ENCODE data around the gene TFIP11.

The TFIP11 gene

DNA sequence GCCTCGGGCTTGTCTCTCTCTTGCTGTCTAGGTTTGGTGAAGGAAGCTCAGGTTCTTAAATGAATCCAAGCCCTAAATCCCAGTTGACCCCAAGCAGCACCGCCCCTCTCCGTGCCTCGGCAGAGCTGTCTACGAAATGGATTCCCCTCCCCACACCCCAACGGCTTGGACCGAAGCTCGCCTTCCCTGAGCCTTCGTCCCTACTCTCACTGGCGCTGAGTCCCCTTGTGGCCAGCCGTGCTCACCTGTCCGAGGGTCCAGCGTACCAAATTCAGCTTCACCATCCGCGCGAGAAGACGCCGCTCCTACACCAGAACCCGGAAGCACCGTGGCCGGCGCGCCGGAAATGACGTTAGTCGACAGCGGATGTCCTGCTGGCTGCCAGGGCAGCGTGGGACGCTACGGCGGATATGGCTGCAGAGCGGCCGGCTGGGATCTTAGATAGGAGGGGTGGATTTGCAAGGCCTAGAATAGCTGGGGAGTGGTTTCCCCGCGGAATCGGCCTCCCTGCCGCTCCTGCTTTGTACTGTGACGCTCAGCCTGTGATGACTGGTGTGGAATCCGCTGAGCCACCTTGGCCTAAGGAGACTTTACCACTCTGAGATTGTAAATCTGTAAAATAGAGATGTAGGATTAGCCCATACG lies at the start of gene TFIP11:
Gene TFIP11, minus strand, starts transcription at position 325 of the 645 bp plus-strand sequence. CDS start 2,201 bp downstream, outside the sequence.
- DNase-seq (ENCODE audit: low read depth): peak; percentile 84

DNA sequence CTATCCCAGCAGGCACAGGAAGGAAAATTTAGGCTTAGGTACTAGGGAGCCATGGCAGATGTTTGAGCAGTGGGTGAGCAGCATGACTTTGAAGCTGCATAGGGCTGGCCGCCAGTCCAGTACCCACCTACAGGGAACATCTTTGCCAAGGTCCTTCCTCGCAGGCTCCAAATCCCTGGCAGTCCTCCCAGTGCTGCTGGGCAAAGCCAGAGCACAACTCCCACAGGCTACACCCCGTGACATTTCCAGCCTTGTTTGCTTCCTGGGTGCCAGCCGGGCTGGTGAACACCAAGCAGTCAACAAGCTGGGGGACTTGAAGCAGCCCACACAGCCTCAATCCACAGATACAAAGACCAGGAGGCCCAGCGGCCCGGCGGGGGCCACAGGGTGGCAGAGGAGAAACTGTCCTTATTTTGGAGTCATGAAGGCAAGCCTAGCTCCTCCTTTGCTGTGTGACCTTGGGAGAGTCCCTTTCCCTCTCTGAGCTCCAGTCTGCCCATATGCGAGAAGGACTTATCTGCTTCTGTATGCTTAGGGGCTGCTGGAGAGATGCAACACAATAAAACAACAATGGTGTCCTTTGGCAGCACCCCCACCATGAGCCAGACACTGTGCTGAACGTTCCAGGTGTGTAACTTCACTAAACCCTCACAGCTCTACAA lies 49.6 kb upstream of the TFIP11 start:
- no peak for DNase-seq (ENCODE audit: low read depth)

DNA sequence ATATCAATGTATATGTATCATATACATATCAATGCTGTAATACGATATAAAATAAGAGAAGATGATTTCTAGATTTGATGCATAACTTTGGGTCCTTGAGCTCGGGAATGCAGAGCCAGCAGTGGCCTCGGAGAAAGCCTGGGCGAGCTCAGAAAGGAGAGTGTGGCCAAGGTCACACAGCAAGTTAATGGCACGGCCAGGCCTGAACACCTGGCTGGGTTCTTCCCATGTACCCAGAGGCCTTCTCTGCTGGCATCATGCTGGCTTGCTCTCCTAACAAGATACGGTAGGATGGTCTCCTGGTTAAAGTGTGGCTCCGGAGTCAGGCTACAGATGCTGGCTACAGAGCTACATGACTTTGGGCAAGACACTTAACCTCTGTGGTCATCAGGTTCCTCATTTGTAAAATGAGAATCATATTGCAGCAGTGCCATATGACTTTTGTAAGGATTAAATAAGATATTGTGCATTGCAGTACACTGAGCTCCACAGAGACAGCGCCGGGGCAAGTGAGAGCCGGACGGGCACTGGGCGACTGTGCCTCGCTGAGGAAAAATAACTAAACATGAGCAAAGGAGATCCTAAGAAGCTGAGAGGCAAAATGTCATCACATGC lies 47.8 kb upstream of the TFIP11 start:
- DNase-seq (ENCODE audit: low read depth): no peak

DNA sequence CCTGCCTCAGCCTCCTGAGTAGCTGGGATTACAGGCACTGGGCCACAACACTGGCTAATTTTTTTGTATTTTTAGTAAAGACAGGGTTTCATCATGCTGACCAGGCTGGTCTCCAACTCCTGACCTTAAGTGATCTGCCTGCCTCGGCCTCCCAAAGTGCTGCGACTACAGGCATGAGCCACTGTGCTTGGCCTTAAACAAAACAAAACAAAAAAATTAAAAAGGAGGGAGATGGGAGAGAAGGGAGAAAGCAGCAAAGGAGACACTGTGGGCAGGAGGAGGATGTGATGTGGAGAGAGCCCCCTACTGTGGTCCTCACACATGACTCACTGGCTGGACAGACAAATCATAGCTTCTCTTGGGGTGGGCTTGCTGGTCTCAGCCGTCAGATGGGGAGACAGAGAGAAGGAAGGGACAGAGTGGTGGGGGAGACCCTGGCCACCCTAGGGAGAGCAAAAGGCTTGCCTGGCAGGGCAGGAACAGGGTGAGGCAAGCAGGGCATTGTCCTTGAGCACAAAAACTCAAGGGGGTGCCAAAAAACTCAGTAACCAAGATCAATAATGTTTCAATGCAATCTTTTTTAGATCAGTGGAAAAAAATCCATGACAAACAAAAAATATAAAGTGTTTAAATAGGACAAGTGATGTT lies 46.1 kb upstream of the TFIP11 start:
- no peak for DNase-seq (ENCODE audit: low read depth)

DNA sequence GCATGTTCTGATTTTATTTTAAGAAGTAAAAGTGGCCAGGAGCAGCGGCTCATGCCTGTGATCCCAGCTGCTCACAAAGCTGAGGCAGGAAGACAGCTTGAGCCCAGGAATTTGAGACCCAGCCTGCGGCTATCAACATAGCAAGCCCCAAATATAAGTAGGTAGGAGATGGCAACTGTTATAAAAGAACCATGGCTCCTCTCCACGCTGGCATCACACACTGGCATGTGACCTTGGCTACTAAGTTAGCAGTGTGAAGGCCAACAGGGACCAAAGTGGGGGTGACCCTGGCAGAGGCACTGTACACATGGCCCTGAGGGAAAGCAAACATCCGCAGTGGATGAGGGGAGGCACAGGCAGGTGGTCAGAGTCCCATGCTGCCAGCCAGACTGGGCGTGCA lies 44.6 kb upstream of the TFIP11 start:
- DNase-seq (ENCODE audit: low read depth): no peak

DNA sequence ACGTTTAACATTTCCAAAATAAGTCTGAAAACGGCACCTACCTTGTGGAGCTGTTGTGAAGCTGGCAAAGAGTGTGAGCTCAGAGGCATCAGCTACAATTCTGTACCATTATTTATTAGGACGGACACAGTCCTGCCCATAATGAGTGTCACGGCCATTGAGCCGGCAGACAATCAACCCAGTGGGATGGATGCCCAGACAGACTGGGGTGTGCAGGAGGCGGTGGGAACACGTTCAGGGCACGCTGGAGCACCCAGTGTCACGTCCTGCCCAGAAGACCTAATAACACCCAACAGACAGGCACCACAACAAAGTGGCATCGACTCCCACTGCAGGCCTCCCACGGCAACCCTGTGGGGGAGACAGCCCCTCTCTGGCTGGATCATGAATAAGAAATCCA lies 43.2 kb upstream of the TFIP11 start:
- no peak for DNase-seq (ENCODE audit: low read depth)

DNA sequence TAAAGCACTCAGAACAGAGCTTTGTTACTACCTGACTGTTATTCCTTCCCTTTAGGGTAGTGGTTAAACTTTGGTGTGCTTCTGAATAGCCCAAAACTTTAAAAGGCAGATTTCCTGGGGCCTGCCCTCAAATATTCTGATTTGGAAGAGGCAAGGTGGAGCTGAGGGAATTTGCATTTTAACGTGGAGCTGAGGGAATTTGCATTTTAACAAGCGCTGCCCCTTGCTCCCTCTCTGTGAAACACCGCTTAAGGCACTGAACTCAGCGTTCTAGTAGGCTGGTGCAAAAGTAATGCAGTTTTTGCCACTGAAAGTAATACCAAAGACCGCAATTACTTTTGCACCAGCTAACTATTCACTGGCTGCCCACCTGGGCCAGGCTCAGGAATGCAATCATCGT lies 42.7 kb upstream of the TFIP11 start:
- no peak for DNase-seq (ENCODE audit: low read depth)

DNA sequence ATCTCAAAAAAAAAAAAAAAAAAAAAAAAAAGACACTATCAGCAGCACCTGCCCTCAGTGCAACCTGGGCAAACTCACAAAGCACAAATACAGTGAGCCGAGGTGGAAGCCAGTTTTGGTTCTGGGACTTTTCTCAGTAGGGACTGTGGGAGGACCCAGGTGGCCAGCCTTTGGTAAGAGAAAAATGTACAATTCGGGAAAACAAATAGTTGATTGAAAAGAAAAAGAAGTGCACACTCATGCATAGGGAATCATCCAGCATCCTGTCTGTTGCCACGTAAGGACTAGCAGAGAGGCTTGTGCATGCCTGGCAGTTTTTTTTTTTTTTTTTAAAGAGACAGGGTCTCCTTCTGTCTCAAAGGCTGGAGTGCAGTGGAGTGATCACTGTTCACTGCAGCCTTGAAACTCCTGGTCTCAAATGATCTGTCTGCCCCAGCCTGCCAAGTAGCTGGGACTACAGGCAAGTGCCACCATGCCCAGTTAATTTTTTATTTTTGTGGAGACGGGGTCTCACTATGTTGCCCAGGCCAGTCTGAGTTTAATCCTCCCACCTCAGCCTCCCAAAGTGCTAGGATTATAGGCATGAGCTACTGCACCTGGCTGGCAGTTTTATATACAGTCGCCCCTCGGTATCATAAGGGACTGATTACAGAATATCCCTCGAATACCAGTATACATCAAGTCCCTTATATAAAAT lies 40.9 kb upstream of the TFIP11 start:
- DNase-seq (ENCODE audit: low read depth): no peak

DNA sequence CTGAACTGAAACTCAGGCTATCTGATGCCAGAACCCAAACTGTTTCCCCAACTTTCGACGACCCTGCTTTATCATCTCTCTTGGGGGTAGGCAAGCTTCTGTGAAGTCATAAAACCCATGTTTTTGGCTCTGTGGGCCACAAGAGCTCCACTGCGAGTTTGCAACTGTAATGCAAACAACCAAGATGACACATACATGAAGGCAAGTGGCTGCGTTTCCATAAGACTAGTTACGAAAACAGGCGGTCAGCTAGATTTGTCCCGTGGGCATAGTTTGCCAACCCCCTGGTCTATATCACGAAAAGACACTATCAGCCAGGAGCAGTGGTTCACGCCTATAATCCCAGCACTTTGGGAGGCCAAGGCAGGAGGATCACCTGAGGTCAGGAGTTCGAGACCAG lies 40.2 kb upstream of the TFIP11 start:
- DNase-seq (ENCODE audit: low read depth): no peak

DNA sequence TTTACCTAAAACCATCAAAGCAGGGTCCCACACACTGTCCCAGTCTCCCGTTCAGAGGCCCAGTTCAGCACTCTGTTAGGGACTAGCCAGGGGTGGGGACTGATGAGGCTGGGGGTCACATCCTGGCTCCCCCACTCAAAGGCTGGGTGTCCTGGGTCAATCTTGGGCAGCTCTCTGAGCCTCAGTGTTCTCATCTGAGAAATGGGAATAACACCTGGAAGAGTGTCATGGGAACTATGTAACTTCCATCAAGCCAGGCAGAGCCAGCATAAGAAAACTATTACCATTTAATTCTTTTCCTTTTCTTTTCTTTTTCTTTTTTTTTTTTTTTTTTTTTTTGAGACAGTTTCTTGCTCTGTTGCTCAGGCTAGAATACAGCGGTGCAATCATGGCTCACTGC lies 39.3 kb upstream of the TFIP11 start:
- no peak for DNase-seq (ENCODE audit: low read depth)

DNA sequence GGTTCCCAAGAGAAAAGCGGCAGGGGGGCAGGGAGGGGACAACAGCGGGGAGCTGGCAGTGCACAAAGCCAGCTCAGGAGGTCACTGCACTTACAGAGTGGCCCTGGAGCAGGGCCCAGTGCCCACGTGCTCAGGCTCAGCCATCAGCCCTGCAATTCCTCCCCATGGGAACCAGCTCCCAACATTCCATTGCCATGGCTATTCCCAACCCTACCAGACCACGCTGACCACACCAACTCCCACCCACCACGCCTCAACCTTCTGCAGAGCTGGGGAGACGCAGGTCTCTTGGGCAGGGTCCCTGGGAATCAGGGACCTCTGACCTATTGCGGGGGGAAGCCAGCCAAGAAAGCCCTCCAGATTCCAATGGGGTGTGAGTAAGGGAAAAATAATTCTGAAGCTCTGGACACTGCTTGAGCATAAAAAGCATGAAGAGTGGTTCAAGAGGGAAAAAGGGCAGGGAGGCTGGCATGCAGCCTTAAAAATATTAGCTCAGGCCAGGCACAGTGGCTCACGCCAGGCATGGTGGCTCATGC lies 38.3 kb upstream of the TFIP11 start:
- no peak for DNase-seq (ENCODE audit: low read depth)

DNA sequence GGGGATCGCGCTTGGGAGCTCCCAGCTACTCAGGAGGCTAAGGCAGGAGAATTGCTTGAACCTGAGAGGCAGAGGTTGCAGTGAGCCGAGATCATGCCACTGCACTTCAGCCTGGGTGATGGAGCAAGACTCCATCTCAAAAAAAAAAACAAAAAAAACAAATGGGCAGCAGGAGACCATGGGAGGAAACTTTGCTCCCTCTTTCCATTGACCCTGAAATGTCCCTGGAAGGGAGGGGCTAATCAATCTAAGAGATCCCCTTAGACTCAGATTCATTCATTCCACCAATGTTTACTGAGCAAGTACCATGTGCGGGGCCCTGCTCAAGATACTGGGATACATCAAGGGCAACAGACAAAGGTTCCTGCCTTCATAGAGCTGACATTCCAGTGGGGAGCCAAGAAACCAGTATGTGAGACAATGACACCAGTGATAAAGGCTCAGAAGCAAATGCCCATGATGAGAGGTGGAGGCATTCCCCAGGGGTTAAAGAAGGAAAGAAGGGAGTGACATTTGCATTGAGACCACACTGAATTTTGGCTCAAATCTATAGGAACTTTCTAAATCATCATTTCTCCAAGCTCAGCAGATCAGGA lies 37.7 kb upstream of the TFIP11 start:
- no peak for DNase-seq (ENCODE audit: low read depth)

DNA sequence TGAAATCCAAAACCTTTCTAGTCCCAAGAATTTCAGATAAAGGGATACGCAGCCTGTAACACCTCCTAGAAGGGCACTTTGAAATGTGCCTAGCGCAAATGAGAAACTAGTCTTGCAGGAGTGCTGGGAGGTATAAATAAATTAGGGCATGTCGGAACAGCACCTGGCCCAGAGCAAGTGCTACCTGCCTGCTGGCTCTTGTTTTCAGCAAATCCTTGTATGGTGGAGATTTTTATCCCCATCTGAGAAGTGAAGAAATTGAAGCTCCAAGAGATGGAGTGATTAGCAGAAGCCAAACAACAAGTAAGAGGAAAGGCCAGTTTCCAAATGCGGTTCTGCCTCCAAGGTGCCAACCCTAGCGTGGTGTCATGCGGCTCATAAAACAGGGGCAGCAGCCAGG lies 36.7 kb upstream of the TFIP11 start:
- no peak for DNase-seq (ENCODE audit: low read depth)

DNA sequence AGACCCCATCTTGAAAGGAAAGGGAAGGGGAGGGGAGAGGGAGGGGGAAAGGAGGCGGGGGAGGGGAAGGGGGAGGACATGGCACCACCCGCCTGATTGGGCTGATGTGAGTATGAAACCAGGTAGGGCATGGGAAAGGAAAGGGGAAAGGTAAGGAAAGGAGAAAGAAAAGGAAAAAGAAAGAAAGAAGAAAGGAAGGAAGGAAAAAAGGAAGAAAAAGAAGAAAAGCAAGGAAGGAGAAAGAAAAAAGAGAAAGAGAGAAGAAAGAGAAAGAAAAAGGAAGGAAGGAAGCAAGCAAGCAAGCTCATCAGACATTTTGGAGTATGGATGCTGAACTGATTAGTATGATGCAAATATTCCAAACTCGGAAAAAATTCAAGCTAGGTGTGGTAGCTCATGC lies 36.0 kb upstream of the TFIP11 start:
- DNase-seq (ENCODE audit: low read depth): no peak

DNA sequence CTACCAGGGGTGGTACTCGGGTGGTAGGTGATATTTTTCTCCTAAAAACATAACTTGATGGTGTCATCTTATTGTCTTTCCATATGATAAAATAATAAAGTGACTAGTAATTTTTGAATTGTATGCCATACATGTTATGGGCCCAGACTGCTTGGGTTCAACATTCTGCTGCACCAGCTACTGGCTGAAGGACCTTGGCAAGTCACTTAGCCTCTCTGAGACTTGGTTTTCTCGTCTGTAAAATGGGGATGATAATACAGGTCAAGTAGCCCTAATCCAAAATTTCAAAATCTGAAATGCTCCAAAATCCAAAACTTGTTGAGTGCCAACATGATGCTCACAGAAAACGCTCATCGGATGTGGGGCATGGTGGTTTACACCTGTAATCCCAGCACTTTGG lies 35.6 kb upstream of the TFIP11 start:
- no peak for DNase-seq (ENCODE audit: low read depth)

DNA sequence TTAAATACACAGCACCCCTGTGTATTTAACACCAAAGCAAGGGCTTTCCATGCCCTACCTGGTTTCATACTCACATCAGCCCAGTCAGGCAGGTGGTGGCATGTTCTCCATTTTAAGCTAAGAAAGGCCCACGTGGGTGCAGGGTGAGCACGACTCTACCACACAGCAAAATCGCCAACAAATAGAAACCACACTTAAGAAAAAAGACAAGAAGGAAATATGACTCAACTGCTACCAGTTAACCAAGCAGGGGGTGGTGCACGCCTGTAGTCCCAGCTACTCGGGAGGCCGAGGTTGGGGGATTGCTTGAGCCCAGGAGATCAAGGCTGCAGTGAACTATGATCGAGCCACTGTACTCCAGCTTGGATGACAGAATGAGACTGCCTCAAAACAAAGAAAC lies 35.2 kb upstream of the TFIP11 start:
- no peak for DNase-seq (ENCODE audit: low read depth)

DNA sequence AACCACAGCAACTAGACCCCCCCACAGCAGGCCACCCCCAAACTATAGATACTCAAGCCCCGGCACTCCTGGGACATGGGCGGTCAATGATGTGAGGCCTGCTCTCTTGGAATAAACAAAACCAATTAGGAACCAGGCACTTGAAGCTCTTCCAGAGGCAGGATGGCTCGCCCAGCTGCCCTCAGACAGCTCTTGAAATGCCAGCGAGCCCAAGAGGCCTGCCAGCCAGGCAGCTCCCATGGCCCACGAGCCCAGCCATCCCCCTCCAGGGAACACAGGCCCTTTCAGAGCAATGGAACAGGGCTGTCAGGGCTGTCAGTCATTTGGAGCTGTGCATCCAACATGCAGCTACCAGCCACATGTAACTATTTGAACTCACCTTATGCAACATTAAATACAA lies 34.0 kb upstream of the TFIP11 start:
- no peak for DNase-seq (ENCODE audit: low read depth)

DNA sequence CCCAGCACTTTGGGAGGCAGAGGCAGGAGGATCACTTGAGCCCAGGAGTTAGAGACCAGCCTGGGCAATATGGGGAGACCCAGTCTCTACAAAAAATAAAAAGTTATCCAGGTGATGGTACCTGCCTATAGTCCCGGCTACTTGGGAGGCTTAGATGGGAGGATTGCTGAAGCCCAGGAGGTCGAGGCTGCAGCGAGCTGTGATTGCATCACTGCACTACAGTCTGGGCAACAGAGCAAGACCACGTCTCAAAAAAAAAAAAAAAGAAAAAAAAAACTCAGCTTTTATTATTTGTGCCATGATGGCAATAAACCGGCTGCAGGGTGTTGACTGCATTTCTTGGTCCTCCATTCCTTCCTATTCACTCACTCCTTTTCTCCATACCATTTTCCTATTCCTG lies 33.6 kb upstream of the TFIP11 start:
- no peak for DNase-seq (ENCODE audit: low read depth)

DNA sequence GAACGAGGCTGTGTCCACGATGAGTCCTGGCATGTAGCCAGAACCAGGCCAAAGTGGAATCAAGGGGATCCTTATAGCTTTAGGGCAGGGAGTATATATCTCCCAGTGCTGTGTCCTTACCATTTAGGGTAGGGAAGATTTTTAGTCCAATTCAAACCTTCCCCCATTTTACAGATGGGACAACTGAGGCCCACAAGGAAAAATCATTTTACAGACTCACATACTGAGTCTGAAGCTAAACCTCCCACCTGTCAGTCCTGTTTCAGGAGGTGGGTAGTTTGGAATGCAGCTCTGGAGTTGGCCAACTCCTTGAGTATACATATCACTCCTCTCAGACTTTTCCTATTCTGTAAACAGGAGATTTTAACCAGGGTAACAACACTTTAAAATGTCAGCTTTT lies 33.1 kb upstream of the TFIP11 start:
- no peak for DNase-seq (ENCODE audit: low read depth)

DNA sequence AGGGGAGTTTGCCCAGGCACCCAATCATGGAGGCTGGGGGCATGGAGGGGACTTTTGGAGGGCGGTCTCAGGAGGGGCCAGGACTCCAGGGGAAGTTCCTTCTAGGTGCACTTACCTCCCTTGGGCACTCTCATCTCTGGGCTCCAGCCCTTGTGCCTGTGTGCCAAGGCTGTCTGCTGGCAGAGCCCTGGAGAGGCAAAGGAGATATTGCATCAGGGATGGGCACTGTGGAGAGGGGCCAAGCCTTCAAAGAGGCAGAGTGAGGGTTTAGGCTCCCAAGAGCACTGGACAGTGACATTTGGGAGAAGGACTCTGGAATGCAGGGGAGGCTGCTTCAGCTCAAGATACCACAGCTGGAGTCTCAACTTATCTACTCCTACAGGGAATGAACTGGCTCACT lies 32.2 kb upstream of the TFIP11 start:
- no peak for DNase-seq (ENCODE audit: low read depth)

DNA sequence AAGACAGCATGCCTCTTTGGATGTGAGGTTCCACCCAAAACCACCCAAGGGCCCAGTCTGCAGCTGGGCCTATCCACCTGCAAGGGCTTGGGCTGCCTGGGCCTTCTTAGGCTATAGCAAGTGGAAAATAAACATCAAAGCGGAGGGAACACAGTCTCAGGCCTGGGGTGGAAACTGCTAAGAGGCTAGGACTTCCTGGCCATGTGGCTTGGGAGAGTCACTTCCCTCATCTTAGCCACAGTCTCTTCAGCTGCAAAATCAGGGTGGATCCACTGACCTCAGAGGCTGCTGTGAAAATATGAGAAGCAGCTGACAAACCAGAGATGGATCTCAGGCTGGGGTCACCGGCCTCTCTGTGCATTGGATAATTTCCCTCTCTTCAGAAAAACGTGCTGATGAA lies 30.6 kb upstream of the TFIP11 start:
- DNase-seq (ENCODE audit: low read depth): no peak
